Neural progenitor cell (in vitro differentiated cells): Measurements from ENCODE around the gene RPL10. TPM values are rescaled to one million over a fixed set of nuclear protein-coding genes. Genes with fewer than 3 reads are reported as not detected.

Experiments used
- DNase-seq: peaks from one replicate; pipeline ENCODE4 v3.0.0-alpha.2; 2016; ENCODE audit warnings: low spot score
- H2AFZ ChIP-seq: fragments of 200-600 bp; sonication (generic); replicated peaks from 2 replicates; pipeline ENCODE4 v1.6.1; 2016; ENCODE audit warnings: antibody characterized with exemption
- H3F3A ChIP-seq: fragments of 200-600 bp; sonication (generic); 2 replicates; pipeline ENCODE4 v1.6.1; 2016; ENCODE audit warnings: antibody characterized with exemption, low read depth
- H3K27ac ChIP-seq: fragments of 200-600 bp; sonication (generic); 2 replicates; pipeline ENCODE4 v1.5.1; 2016; ENCODE audit warnings: mild to moderate bottlenecking
- H3K27me3 ChIP-seq: fragments of 200-600 bp; sonication (generic); 2 replicates; pipeline ENCODE4 v1.6.1; 2016; ENCODE audit warnings: mild to moderate bottlenecking, moderate library complexity
- H3K36me3 ChIP-seq: fragments of 200-600 bp; sonication (generic); 2 replicates; pipeline ENCODE4 v1.5.1; 2016
- H3K4me1 ChIP-seq: fragments of 200-600 bp; sonication (generic); 2 replicates; pipeline ENCODE4 v1.6.1; 2016; ENCODE audit warnings: mixed run types
- H3K4me2 ChIP-seq: fragments of 200-600 bp; sonication (generic); 2 replicates; pipeline ENCODE4 v1.6.1; 2016
- H3K4me3 ChIP-seq: fragments of 200-600 bp; sonication (generic); 2 replicates; pipeline ENCODE4 v1.5.1; 2016
- H3K79me2 ChIP-seq: fragments of 200-600 bp; sonication (generic); 2 replicates; pipeline ENCODE4 v1.6.1; 2016; ENCODE audit warnings: low read depth
- H3K9ac ChIP-seq: fragments of 200-600 bp; sonication (generic); 2 replicates; pipeline ENCODE4 v1.6.1; 2016
- H3K9me3 ChIP-seq: fragments of 200-600 bp; sonication (generic); 2 replicates; pipeline ENCODE4 v1.5.1; 2016; ENCODE audit warnings: low read depth
- H4K20me1 ChIP-seq: fragments of 200-600 bp; sonication (generic); 2 replicates; pipeline ENCODE4 v1.6.1; 2016; ENCODE audit warnings: low read depth
- H3K27ac Mint-ChIP-seq: 3 replicates; pipeline ENCODE4 v1.8.0; 2021; ENCODE audit warnings: mixed read lengths
- H3K27me3 Mint-ChIP-seq: 2 replicates; pipeline ENCODE4 v1.8.0; 2022; ENCODE audit warnings: low read depth, mild to moderate bottlenecking, inconsistent platforms, moderate library complexity, mixed read lengths; ENCODE audit not compliant: insufficient read depth
- H3K36me3 Mint-ChIP-seq: 3 replicates; pipeline ENCODE4 v1.8.0; 2021; ENCODE audit warnings: mixed read lengths
- H3K4me1 Mint-ChIP-seq: 3 replicates; pipeline ENCODE4 v1.8.0; 2021; ENCODE audit warnings: mixed read lengths
- H3K4me3 Mint-ChIP-seq: 3 replicates; pipeline ENCODE4 v1.8.0; 2021; ENCODE audit warnings: mild to moderate bottlenecking, moderate library complexity, mixed read lengths
- H3K9me3 Mint-ChIP-seq: 3 replicates; pipeline ENCODE4 v1.8.0; 2020; ENCODE audit warnings: mixed read lengths
- CTCF ChIP-seq: fragments of 200-600 bp; sonication (generic); IDR thresholded peaks from 2 replicates; pipeline ENCODE4 v1.5.1; 2017; ENCODE audit warnings: antibody characterized with exemption, mild to moderate bottlenecking
- EZH2 ChIP-seq: fragments of 200-600 bp; sonication (generic); IDR thresholded peaks from 2 replicates; pipeline ENCODE4 v1.6.1; 2017; ENCODE audit warnings: antibody characterized with exemption, mild to moderate bottlenecking, moderate library complexity
- EZH2phosphoT487 ChIP-seq: fragments of 200-600 bp; sonication (generic); IDR thresholded peaks from 2 replicates; pipeline ENCODE4 v1.6.1; 2017; ENCODE audit warnings: antibody characterized with exemption
- total RNA-seq: library from RNA; depleted of rRNA; stranded (reverse); fragments of >200 nt; gene quantifications from 2 replicates; pipeline ENCODE4 v1.2.3, GENCODE V29; 2015; ENCODE audit warnings: low replicate concordance

Gene RPL10
- total RNA-seq, 1 donor from 2014 or later = 4,507 TPM

GRCh38 chrX:154378799-154379568 is 19.2 kb upstream of the RPL10 start, which contains the start of gene EMD:
TSS of gene EMD (plus strand) at chrX:154379295. CDS start at chrX:154379485, 190 bp downstream.
- Histone ChIP-seq H2AFZ (no peak within 1 kb of the TSS), H3K9ac (peak within 1 kb of the TSS; percentile 98), H3K36me3 (no peaks in the 10 kb centered on the region), H3K79me2 (peaks cover 18% of the 10 kb centered on the region), H3K4me1 (peaks cover 4% of the 10 kb centered on the region), H3K27me3 (peaks cover 11% of the 10 kb centered on the region), H3K9me3 (no peaks in the 10 kb centered on the region), H3K4me2 (peak within 1 kb of the TSS; percentile 80), H3F3A (peaks cover 26% of the 10 kb centered on the region), H3K4me3 (peak within 1 kb of the TSS; percentile 76), H3K27ac (peak within 1 kb of the TSS; percentile 97), H4K20me1 (peaks cover 14% of the 10 kb centered on the region)
- peaks cover 2% of the 10 kb centered on the region for H3K36me3 Mint-ChIP-seq
- H3K9me3 Mint-ChIP-seq = peaks cover 19% of the 10 kb centered on the region
- peaks cover 14% of the 10 kb centered on the region for H3K4me1 Mint-ChIP-seq
- no peak within 1 kb of the TSS for H3K27ac Mint-ChIP-seq
- H3K27me3 Mint-ChIP-seq = no peaks in the 10 kb centered on the region
- TF ChIP-seq EZH2 = no peak
- no peak for TF ChIP-seq EZH2phosphoT487
- peak within 1 kb of the TSS; percentile 89 for H3K4me3 Mint-ChIP-seq
- peak; percentile 97 for DNase-seq

GRCh38 chrX:154379569-154379951 is 18.6 kb upstream of the RPL10 start:
- Histone ChIP-seq H3K9me3 (no peaks in the 10 kb centered on the region), H4K20me1 (peaks cover 14% of the 10 kb centered on the region), H3K27ac (peak overlapping the region; percentile 96), H3K79me2 (peaks cover 18% of the 10 kb centered on the region), H3K4me1 (peaks cover 4% of the 10 kb centered on the region), H3K4me2 (peak overlapping the region; percentile 77), H3K4me3 (peak overlapping the region; percentile 76), H3K36me3 (no peaks in the 10 kb centered on the region), H3K27me3 (peaks cover 10% of the 10 kb centered on the region), H2AFZ (no peak overlapping the region), H3F3A (peaks cover 26% of the 10 kb centered on the region), H3K9ac (peak overlapping the region; percentile 98)
- peaks cover 2% of the 10 kb centered on the region for H3K36me3 Mint-ChIP-seq
- peaks cover 3% of the 10 kb centered on the region for H3K27me3 Mint-ChIP-seq
- no peak for DNase-seq
- H3K9me3 Mint-ChIP-seq = peaks cover 19% of the 10 kb centered on the region
- TF ChIP-seq CTCF = no peak
- TF ChIP-seq EZH2 = no peak
- TF ChIP-seq EZH2phosphoT487 = no peak
- peak overlapping the region; percentile 89 for H3K4me3 Mint-ChIP-seq
- H3K27ac Mint-ChIP-seq = no peak overlapping the region
- peaks cover 14% of the 10 kb centered on the region for H3K4me1 Mint-ChIP-seq

- Mint-ChIP-seq H3K4me1 (peaks cover 14% of the 10 kb centered on the region), H3K9me3 (peaks cover 17% of the 10 kb centered on the region), H3K27ac (no peak overlapping the region), H3K4me3 (peak overlapping the region; percentile 89), H3K36me3 (peaks cover 2% of the 10 kb centered on the region), H3K27me3 (peaks cover 3% of the 10 kb centered on the region)
- Histone ChIP-seq H3K4me1 (peaks cover 4% of the 10 kb centered on the region), H3K27me3 (peaks cover 4% of the 10 kb centered on the region), H3K9ac (peak overlapping the region; percentile 98), H3K4me2 (peak overlapping the region; percentile 77), H3F3A (peaks cover 20% of the 10 kb centered on the region), H3K79me2 (peaks cover 18% of the 10 kb centered on the region), H3K4me3 (peak overlapping the region; percentile 76), H4K20me1 (peaks cover 14% of the 10 kb centered on the region), H3K36me3 (no peaks in the 10 kb centered on the region), H2AFZ (no peak overlapping the region), H3K27ac (no peak overlapping the region), H3K9me3 (no peaks in the 10 kb centered on the region)
- no peak for DNase-seq
- TF ChIP-seq EZH2phosphoT487 = no peak
- TF ChIP-seq CTCF = no peak
- TF ChIP-seq EZH2 = no peak
Measured at GRCh38 chrX:154380153-154380552, 18.0 kb upstream of the RPL10 start.

GRCh38 chrX:154380787-154381186 is 17.4 kb upstream of the RPL10 start:
- H4K20me1 ChIP-seq = peaks cover 14% of the 10 kb centered on the region
- H3K27ac Mint-ChIP-seq = no peak overlapping the region
- TF ChIP-seq EZH2phosphoT487 (no peak), EZH2 (no peak), CTCF (no peak)
- H3K36me3 ChIP-seq = no peaks in the 10 kb centered on the region
- H3K36me3 Mint-ChIP-seq = peaks cover 2% of the 10 kb centered on the region
- peaks cover 4% of the 10 kb centered on the region for H3K4me1 ChIP-seq
- peak overlapping the region; percentile 89 for H3K4me3 Mint-ChIP-seq
- H3K9me3 ChIP-seq = no peaks in the 10 kb centered on the region
- H3K4me1 Mint-ChIP-seq = peaks cover 14% of the 10 kb centered on the region
- peak overlapping the region; percentile 83 for H3K27ac ChIP-seq
- peaks cover 18% of the 10 kb centered on the region for H3K79me2 ChIP-seq
- no peak overlapping the region for H3K9ac ChIP-seq
- H3F3A ChIP-seq = peaks cover 18% of the 10 kb centered on the region
- DNase-seq = no peak
- H3K27me3 Mint-ChIP-seq = peaks cover 3% of the 10 kb centered on the region
- H3K4me2 ChIP-seq = peak overlapping the region; percentile 77
- peaks cover 16% of the 10 kb centered on the region for H3K9me3 Mint-ChIP-seq
- H2AFZ ChIP-seq = no peak overlapping the region
- no peaks in the 10 kb centered on the region for H3K27me3 ChIP-seq
- peak overlapping the region; percentile 76 for H3K4me3 ChIP-seq
